IPS-18a (cell line): ENCODE results near the gene WNT5A.
"Not testable (repeated sequence)": the region's sequence is repeated elsewhere in the genome, so short reads cannot be mapped to it uniquely, and the experiment has no call there.

ENCODE experiments used
- H3K27ac ChIP-seq: one replicate; pipeline ENCODE4 v1.5.1; 2013; ENCODE audit warnings: low read length
- H3K27me3 ChIP-seq: one replicate; pipeline ENCODE4 v1.6.1; 2013; ENCODE audit warnings: mild to moderate bottlenecking, low read length; ENCODE audit not compliant: control insufficient read depth, insufficient read depth
- H3K36me3 ChIP-seq: one replicate; pipeline ENCODE4 v1.6.1; 2013; ENCODE audit warnings: low read depth, low read length; ENCODE audit not compliant: control insufficient read depth
- H3K4me1 ChIP-seq: one replicate; pipeline ENCODE4 v1.6.1; 2013; ENCODE audit warnings: low read depth, low read length; ENCODE audit not compliant: control insufficient read depth
- H3K4me3 ChIP-seq: one replicate; pipeline ENCODE4 v1.5.1; 2013; ENCODE audit warnings: low read length
- H3K9ac ChIP-seq: one replicate; pipeline ENCODE4 v1.6.1; 2013; ENCODE audit warnings: mild to moderate bottlenecking, low read length, moderate library complexity
- H3K9me3 ChIP-seq: one replicate; pipeline ENCODE4 v1.6.1; 2013; ENCODE audit warnings: low read depth, low read length; ENCODE audit not compliant: control insufficient read depth

WNT5A gene

DNA sequence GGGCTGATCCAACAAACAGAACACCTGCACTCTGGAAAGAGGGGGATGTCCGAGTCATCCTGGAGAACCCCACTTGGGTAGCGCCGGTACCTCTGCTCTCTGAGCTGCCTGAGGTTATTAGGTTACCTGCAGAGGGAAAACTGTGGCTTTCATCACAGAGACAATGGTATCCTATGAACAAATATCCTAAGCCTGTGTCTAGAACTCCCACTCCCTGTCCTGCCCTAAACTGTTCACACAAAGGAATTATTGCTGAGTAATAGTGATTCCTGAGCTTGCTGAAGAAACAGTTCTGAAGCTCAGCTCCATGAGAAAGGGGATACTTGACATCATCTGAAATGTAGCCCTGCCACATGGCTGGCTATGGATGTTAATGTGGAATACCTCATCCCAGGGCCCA, 31.9 kb upstream of the WNT5A start:
- H3K9me3 ChIP-seq = no peaks in the 10 kb centered on the region
- H3K4me3 ChIP-seq = no peak overlapping the region
- no peaks in the 10 kb centered on the region for H3K27me3 ChIP-seq
- H3K27ac ChIP-seq = no peak overlapping the region
- no peak overlapping the region for H3K9ac ChIP-seq
- peaks cover 29% of the 10 kb centered on the region for H3K4me1 ChIP-seq
- no peaks in the 10 kb centered on the region for H3K36me3 ChIP-seq

GRCh38 chr3:55518451-55518850, 31.3 kb upstream of the WNT5A start:
- H3K27me3 ChIP-seq = no peaks in the 10 kb centered on the region
- H3K4me3 ChIP-seq = no peak overlapping the region
- H3K27ac ChIP-seq = no peak overlapping the region
- H3K9ac ChIP-seq = no peak overlapping the region
- no peaks in the 10 kb centered on the region for H3K9me3 ChIP-seq
- H3K36me3 ChIP-seq = no peaks in the 10 kb centered on the region
- H3K4me1 ChIP-seq = peaks cover 29% of the 10 kb centered on the region

DNA sequence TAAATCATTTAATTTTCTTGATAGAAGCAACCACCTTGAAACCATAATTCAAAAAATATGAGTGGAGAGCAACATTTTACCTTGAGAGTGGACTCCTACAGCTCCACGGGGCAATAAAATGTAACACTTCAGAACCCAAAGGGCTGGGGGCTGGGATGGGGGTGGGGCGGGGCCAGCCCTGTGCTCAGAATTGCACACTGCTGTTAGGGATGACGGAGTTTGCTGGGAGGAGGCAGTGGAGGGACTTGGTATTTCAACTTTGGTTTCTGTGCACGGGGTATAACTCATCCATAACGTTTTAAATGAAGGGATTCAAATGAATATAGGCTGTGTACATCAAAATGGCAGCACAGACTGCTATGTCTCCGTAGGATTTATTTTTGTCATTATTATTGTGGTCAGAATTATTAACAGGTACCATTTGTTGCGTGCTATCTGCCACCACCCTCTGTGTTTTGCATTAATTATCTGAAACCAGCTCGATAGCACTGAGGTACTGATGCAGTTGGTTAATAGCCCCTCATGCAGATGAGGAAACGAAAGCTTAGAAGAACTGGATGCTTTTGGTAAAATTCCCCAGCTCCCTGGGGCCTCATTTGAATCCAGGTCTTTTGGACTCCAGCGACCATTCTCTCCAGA, 29.4 kb upstream of the WNT5A start:
- Histone ChIP-seq H3K27me3 (no peaks in the 10 kb centered on the region), H3K4me1 (peaks cover 34% of the 10 kb centered on the region), H3K4me3 (no peak overlapping the region), H3K9me3 (no peaks in the 10 kb centered on the region), H3K27ac (no peak overlapping the region), H3K36me3 (no peaks in the 10 kb centered on the region), H3K9ac (no peak overlapping the region)

- H3K9me3 ChIP-seq = no peaks in the 10 kb centered on the region
- no peak overlapping the region for H3K4me3 ChIP-seq
- no peak overlapping the region for H3K9ac ChIP-seq
- H3K4me1 ChIP-seq = peaks cover 29% of the 10 kb centered on the region
- H3K27me3 ChIP-seq = no peaks in the 10 kb centered on the region
- no peaks in the 10 kb centered on the region for H3K36me3 ChIP-seq
- no peak overlapping the region for H3K27ac ChIP-seq
Observed at GRCh38 chr3:55515550-55516246, 28.6 kb upstream of the WNT5A start.

GRCh38 chr3:55514962-55515361, 27.9 kb upstream of the WNT5A start:
- H3K9ac ChIP-seq = no peak overlapping the region
- no peaks in the 10 kb centered on the region for H3K9me3 ChIP-seq
- no peaks in the 10 kb centered on the region for H3K27me3 ChIP-seq
- H3K4me1 ChIP-seq = peaks cover 29% of the 10 kb centered on the region
- no peak overlapping the region for H3K4me3 ChIP-seq
- no peak overlapping the region for H3K27ac ChIP-seq
- no peaks in the 10 kb centered on the region for H3K36me3 ChIP-seq

DNA sequence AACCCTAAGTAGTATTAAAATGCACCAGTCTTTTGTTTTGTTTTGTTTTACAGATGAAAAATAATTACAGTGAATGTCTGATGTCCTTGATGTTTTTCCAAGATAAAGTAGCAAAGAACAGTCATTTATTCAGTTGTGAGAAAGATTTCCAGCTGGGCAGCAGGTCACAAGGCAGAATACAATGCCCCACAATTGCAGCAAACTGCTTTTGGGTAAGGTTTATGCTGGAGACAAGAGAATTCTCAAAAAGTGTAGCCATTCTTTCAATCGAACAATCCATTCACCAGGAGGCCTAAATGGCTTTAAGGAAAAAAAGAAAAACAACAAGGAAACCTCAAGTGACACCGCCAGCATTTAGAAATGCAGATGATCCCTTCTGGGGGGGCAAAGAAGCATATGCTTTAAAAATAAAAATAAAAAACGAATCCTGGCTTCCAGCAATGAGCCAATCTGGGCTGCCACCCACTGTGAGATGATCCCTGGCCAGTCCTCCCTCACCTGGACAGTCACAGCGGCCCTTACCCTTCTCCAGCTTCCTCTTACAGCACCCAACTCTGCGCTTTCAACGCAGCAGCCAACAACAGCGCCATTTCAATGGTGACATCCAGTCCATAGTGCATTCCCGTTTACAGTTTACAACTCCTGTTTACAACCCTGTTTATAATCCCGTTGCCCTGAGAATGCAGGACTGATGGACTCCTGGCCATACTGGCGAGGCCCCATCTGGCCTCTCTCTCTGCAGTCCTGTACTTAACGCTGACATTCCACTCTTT, 25.7 kb upstream of the WNT5A start:
- Histone ChIP-seq H3K9ac (no peak overlapping the region), H3K27ac (no peak overlapping the region), H3K9me3 (no peaks in the 10 kb centered on the region), H3K27me3 (no peaks in the 10 kb centered on the region), H3K36me3 (no peaks in the 10 kb centered on the region), H3K4me3 (no peak overlapping the region), H3K4me1 (peaks cover 29% of the 10 kb centered on the region)

DNA sequence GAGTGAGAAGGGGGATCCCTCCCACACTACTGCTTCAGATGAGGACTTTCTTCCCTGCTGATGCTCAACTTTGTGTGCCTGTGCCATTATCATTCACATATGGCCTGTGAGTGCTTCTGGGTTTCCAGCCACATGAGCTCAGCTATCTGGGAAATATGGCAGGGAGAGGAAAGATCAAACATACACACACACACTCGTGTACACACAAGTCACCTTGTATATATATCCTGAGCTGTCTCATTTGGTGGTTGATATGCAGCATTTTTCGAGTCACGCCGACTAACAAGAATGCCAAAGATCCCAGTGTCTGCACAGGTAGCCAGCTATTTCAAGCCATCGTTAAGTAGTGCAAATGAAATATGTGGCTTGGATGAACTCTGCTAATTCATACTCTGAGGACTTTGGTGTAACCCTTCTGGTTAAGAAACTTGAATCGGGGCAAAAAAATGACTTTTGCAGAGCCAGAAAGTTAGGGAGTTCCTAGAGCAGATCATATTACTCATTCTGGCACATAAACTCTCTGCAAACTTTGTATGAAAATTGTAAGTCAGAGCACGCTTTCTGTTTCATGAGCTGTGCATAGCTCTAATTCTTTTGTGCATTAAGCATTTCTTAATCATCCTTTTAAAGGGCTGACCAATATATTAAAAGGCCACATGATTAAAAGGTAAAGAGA, 24.9 kb upstream of the WNT5A start:
- peaks cover 29% of the 10 kb centered on the region for H3K4me1 ChIP-seq
- H3K9ac ChIP-seq = no peak overlapping the region
- H3K27ac ChIP-seq = no peak overlapping the region
- no peak overlapping the region for H3K4me3 ChIP-seq
- no peaks in the 10 kb centered on the region for H3K27me3 ChIP-seq
- H3K9me3 ChIP-seq = no peaks in the 10 kb centered on the region
- no peaks in the 10 kb centered on the region for H3K36me3 ChIP-seq

DNA sequence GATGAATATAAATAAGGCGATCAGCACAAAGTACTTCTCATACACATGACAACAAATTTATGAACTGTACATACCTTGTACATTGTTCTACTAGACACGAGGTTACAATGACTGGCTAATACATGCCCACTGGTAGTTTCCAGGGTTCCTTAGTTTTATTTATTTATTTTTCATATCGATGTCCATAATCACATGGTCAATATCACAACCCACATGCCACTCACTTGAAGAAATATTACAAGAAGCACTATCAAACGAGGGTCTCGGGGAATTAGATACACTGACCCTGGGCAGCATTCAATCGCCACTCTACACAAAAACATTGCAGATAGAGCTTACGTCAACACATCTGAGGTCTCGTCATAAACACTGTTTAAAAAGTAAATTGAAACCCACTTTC, 21.2 kb upstream of the WNT5A start:
- Histone ChIP-seq H3K4me1 (peaks cover 19% of the 10 kb centered on the region), H3K36me3 (no peaks in the 10 kb centered on the region), H3K4me3 (no peak overlapping the region), H3K27me3 (no peaks in the 10 kb centered on the region), H3K9me3 (no peaks in the 10 kb centered on the region), H3K9ac (no peak overlapping the region), H3K27ac (no peak overlapping the region)

- Histone ChIP-seq H3K9ac (no peak overlapping the region), H3K27ac (no peak overlapping the region), H3K27me3 (no peaks in the 10 kb centered on the region), H3K4me1 (peaks cover 14% of the 10 kb centered on the region), H3K4me3 (no peak overlapping the region), H3K36me3 (no peaks in the 10 kb centered on the region), H3K9me3 (no peaks in the 10 kb centered on the region)
Observed at GRCh38 chr3:55507808-55508207, 20.7 kb upstream of the WNT5A start.

GRCh38 chr3:55505776-55506175, 18.7 kb upstream of the WNT5A start:
- Histone ChIP-seq H3K36me3 (no peaks in the 10 kb centered on the region), H3K27ac (no peak overlapping the region), H3K4me1 (no peaks in the 10 kb centered on the region), H3K27me3 (no peaks in the 10 kb centered on the region), H3K9me3 (no peaks in the 10 kb centered on the region), H3K9ac (no peak overlapping the region), H3K4me3 (no peak overlapping the region)

- H3K9ac ChIP-seq, H3K4me3 ChIP-seq: not testable (repeated sequence)
Observed at GRCh38 chr3:55505102-55505501, 18.0 kb upstream of the WNT5A start.

More at GRCh38 chr3:55505102-55505501, 18.0 kb upstream of the WNT5A start:
- not testable (repeated sequence) for H3K27ac ChIP-seq, H3K9me3 ChIP-seq, H3K36me3 ChIP-seq, H3K27me3 ChIP-seq, H3K4me1 ChIP-seq
